DOHH2 (cell line): Measurements from ENCODE around the gene CEP20.

Experiments used
- H3F3A ChIP-seq: fragments of 200-600 bp; sonication (generic), shearing (Covaris generic); 2 replicates; pipeline ENCODE4 v1.6.0; 2016; ENCODE audit warnings: antibody characterized with exemption, mild to moderate bottlenecking; ENCODE audit not compliant: control insufficient read depth, insufficient read depth
- H3K27ac ChIP-seq: fragments of 200-600 bp; sonication (generic); 2 replicates; pipeline ENCODE4 v1.5.1; 2014; ENCODE audit warnings: low read depth, mild to moderate bottlenecking, low read length, moderate library complexity
- H3K27me3 ChIP-seq: fragments of 200-600 bp; sonication (generic); 2 replicates; pipeline ENCODE4 v1.6.1; 2014; ENCODE audit warnings: mild to moderate bottlenecking, low read length, mixed read lengths; ENCODE audit not compliant: control insufficient read depth
- H3K36me3 ChIP-seq: fragments of 200-600 bp; sonication (generic); 2 replicates; pipeline ENCODE4 v1.6.1; 2014; ENCODE audit warnings: mild to moderate bottlenecking, low read length, moderate library complexity, mixed read lengths; ENCODE audit not compliant: control insufficient read depth
- H3K4me1 ChIP-seq: fragments of 200-600 bp; sonication (generic); 2 replicates; pipeline ENCODE4 v1.6.1; 2014; ENCODE audit warnings: mild to moderate bottlenecking, low read length, mixed read lengths; ENCODE audit not compliant: control insufficient read depth
- H3K4me2 ChIP-seq: fragments of 200-600 bp; sonication (generic); 2 replicates; pipeline ENCODE4 v1.6.0; 2014; ENCODE audit warnings: mild to moderate bottlenecking, low read length, moderate library complexity
- H3K4me3 ChIP-seq: fragments of 200-600 bp; sonication (generic); 2 replicates; pipeline ENCODE4 v1.5.1; 2014; ENCODE audit warnings: mild to moderate bottlenecking, low read length, mixed read lengths
- H3K79me2 ChIP-seq: fragments of 200-600 bp; sonication (generic); 2 replicates; pipeline ENCODE4 v1.6.1; 2014; ENCODE audit warnings: mild to moderate bottlenecking, low read length, mixed read lengths; ENCODE audit not compliant: control insufficient read depth
- H3K9me2 ChIP-seq: fragments of 200-600 bp; sonication (generic); replicated peaks from 2 replicates; pipeline ENCODE4 v1.6.1; 2014; ENCODE audit warnings: mild to moderate bottlenecking, low read length, mixed read lengths; ENCODE audit not compliant: control insufficient read depth
- H3K9me3 ChIP-seq: fragments of 200-600 bp; sonication (generic); 2 replicates; pipeline ENCODE4 v1.6.1; 2014; ENCODE audit warnings: antibody characterized with exemption, low read length, mixed read lengths; ENCODE audit not compliant: control insufficient read depth, insufficient read depth
- H4K20me1 ChIP-seq: fragments of 200-600 bp; sonication (generic); 2 replicates; pipeline ENCODE4 v1.6.0; 2014; ENCODE audit warnings: low read depth, mild to moderate bottlenecking, antibody characterized with exemption, low read length, moderate library complexity; ENCODE audit not compliant: control insufficient read depth, insufficient read depth
- EZH2phosphoT487 ChIP-seq: fragments of 200-600 bp; sonication (generic); IDR thresholded peaks from 2 replicates; pipeline ENCODE4 v1.6.1; 2017; ENCODE audit warnings: borderline replicate concordance, mild to moderate bottlenecking, antibody characterized with exemption, low read length, moderate library complexity, mixed read lengths
- TF ChIP-seq, protein P1 (sequence below): fragments of 200-600 bp; sonication (generic); IDR thresholded peaks from one replicate; pipeline ENCODE4 v1.5.1; 2014; ENCODE audit warnings: antibody characterized with exemption, mild to moderate bottlenecking, low read depth, low read length; ENCODE audit not compliant: poor library complexity, severe bottlenecking

Gene CEP20

DNA sequence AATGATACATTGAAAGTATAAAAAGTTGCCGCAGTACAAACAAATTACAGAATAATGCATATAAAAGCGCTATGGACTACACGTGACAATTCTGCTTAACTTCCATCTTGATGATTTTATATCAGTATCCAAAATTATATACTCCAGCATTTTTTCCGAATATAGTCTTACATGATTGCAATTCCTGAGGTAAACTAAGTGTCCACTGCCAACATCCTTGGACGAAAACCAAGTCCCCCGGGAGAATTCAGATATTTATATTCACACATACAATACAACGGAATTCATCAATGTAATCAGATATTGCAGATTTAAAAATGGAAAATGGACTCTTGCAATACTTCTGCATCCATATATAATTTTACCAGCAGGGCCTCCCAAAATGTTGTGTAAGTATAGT lies 22.7 kb downstream of the CEP20 start:
- Histone ChIP-seq H3K4me3 (no peak overlapping the region), H3K4me2 (no peak overlapping the region), H3K27me3 (peaks cover 2% of the 10 kb centered on the region; the same call in 1 of the 2 replicates), H3F3A (0 out of 2 replicates have a peak, but pooled peaks cover 4% of the 10 kb centered on the region), H3K4me1 (no peaks in the 10 kb centered on the region), H4K20me1 (peaks cover 4% of the 10 kb centered on the region; the same call in 1 of the 2 replicates), H3K36me3 (peaks cover 29% of the 10 kb centered on the region), H3K9me2 (no peaks in the 10 kb centered on the region), H3K9me3 (no peaks in the 10 kb centered on the region), H3K79me2 (no peaks in the 10 kb centered on the region), H3K27ac (no peak overlapping the region)
- TF ChIP-seq, protein P1, sequence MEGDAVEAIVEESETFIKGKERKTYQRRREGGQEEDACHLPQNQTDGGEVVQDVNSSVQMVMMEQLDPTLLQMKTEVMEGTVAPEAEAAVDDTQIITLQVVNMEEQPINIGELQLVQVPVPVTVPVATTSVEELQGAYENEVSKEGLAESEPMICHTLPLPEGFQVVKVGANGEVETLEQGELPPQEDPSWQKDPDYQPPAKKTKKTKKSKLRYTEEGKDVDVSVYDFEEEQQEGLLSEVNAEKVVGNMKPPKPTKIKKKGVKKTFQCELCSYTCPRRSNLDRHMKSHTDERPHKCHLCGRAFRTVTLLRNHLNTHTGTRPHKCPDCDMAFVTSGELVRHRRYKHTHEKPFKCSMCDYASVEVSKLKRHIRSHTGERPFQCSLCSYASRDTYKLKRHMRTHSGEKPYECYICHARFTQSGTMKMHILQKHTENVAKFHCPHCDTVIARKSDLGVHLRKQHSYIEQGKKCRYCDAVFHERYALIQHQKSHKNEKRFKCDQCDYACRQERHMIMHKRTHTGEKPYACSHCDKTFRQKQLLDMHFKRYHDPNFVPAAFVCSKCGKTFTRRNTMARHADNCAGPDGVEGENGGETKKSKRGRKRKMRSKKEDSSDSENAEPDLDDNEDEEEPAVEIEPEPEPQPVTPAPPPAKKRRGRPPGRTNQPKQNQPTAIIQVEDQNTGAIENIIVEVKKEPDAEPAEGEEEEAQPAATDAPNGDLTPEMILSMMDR = no peak
- TF ChIP-seq EZH2phosphoT487 = no peak

DNA sequence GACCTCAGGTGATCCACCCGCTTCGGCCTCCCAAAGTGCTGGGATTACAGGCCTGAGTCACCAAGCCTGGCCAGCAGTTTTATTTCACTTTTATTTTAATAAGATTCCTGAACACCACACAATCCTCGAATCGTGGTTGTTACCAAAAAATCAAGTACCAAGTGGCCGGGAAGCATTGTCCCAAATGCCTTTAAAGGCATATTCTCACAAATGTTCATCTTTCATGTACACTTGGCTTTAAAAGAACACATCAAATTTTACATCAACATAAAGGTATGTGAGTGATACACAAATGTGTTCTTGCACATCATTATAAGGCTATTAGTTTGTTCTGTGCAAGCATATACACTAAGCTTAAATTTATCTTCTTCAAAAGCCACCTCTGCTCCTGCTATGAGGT lies 23.5 kb downstream of the CEP20 start:
- no peaks in the 10 kb centered on the region for H3K9me2 ChIP-seq
- no peak overlapping the region for H3K27ac ChIP-seq
- H3F3A ChIP-seq = 0 out of 2 replicates have a peak, but pooled peaks cover 6% of the 10 kb centered on the region
- H3K36me3 ChIP-seq = peaks cover 22% of the 10 kb centered on the region
- TF ChIP-seq, protein P1 = no peak
- TF ChIP-seq EZH2phosphoT487 = no peak
- no peak overlapping the region for H3K4me3 ChIP-seq
- no peak overlapping the region for H3K4me2 ChIP-seq
- peaks cover 4% of the 10 kb centered on the region; the same call in 1 of the 2 replicates for H3K27me3 ChIP-seq
- H4K20me1 ChIP-seq = peaks cover 4% of the 10 kb centered on the region; the same call in 1 of the 2 replicates
- no peaks in the 10 kb centered on the region for H3K9me3 ChIP-seq
- H3K4me1 ChIP-seq = no peaks in the 10 kb centered on the region
- H3K79me2 ChIP-seq = no peaks in the 10 kb centered on the region

DNA sequence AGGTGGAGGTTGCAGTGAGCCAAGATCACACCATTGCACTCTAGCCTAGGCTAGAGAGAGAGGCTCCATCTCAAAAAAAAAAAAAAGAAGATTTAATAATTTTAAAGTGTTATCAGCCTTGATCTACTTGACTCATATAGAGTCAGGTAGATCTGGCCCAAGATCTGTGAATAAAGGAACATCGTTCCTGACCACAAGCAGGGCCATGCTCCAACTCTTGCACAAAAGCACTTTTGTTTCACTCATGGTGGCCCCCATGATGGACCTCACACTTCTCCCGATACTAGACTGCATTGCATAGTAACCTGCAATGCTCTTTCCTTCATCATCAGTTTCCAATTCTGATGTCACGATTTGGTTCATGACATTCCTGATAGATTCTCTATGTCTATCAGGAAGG lies 26.4 kb downstream of the CEP20 start:
- Histone ChIP-seq H3K36me3 (peaks cover 11% of the 10 kb centered on the region), H4K20me1 (no peaks in the 10 kb centered on the region), H3K4me1 (peaks cover 10% of the 10 kb centered on the region), H3F3A (0 out of 2 replicates have a peak, but pooled peaks cover 6% of the 10 kb centered on the region), H3K79me2 (no peaks in the 10 kb centered on the region), H3K27me3 (peaks cover 24% of the 10 kb centered on the region), H3K4me3 (no peak overlapping the region), H3K9me3 (no peaks in the 10 kb centered on the region), H3K4me2 (no peak overlapping the region), H3K9me2 (no peaks in the 10 kb centered on the region), H3K27ac (no peak overlapping the region)
- TF ChIP-seq EZH2phosphoT487 = no peak
- TF ChIP-seq, protein P1 = no peak
